IPS-20b (cell line): ENCODE results near the gene MLEC.

Experiments
- H3K27ac ChIP-seq: one replicate; pipeline ENCODE4 v1.5.1; 2013; ENCODE audit warnings: low read length
- H3K27me3 ChIP-seq: 2 replicates; pipeline ENCODE4 v1.6.1; 2013; ENCODE audit warnings: mild to moderate bottlenecking, low read length, inconsistent platforms; ENCODE audit not compliant: insufficient read depth
- H3K36me3 ChIP-seq: 2 replicates; pipeline ENCODE4 v1.6.1; 2013; ENCODE audit warnings: low read depth, mild to moderate bottlenecking, inconsistent platforms, low read length, moderate library complexity; ENCODE audit not compliant: insufficient read depth
- H3K4me1 ChIP-seq: 2 replicates; pipeline ENCODE4 v1.6.1; 2013; ENCODE audit warnings: mild to moderate bottlenecking, control low read depth, inconsistent platforms, low read length, moderate library complexity; ENCODE audit not compliant: insufficient read depth
- H3K4me3 ChIP-seq: 2 replicates; pipeline ENCODE4 v1.5.1; 2013; ENCODE audit warnings: mild to moderate bottlenecking, low read length, inconsistent platforms
- H3K9ac ChIP-seq: 2 replicates; pipeline ENCODE4 v1.6.1; 2013; ENCODE audit warnings: low read depth, mild to moderate bottlenecking, inconsistent platforms, low read length, moderate library complexity
- H3K9me3 ChIP-seq: 2 replicates; pipeline ENCODE4 v1.6.1; 2013; ENCODE audit warnings: mild to moderate bottlenecking, low read depth, low read length, inconsistent platforms; ENCODE audit not compliant: insufficient read depth

MLEC gene

DNA sequence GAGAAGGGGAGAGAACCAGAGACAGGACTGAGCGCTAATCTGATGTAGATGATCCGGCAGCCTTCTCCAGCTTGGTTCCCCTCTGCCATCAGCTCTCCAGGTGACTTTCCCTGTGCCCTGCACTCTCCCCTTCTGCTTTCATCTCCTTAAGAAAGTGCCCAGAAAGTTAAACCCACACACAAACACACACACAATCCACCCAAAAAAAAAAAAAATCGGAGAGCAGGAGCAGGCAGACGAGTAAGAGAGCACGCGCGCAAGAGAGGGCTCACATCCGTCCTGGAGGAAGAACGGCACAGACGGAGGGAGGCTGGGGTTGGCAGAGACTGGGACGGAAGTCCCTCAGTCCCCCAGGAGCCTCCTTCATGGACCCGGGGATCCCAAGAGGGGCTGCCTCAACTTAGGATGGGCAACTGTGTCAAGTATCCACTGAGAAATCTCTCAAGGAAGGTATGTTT, 36.7 kb upstream of the MLEC start:
- H3K4me3 ChIP-seq = no peak overlapping the region

DNA sequence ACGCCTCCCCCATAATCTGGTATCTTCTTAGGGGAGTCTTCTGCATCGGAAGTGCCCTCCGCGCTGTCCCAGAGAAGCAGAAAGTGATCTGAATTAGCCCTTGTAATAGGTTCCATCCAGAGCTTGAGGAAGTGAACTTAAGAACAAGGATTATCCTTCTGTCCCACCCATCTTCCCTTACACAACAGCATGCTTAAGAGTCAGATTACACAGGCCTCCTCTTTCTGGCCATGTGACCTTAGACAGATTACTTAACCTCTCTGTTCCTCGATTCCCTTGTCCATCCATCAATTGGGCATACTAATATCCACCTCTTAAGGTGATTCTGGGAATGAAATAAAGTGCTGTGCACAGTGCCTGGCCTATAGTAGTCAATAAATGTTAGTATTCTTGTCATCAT, 35.1 kb upstream of the MLEC start:
- 0 out of 2 replicates have a peak, but pooled peaks cover 18% of the 10 kb centered on the region for H3K27me3 ChIP-seq
- H3K4me1 ChIP-seq = peaks cover 6% of the 10 kb centered on the region; the same call in 1 of the 2 replicates
- H3K4me3 ChIP-seq = no peak overlapping the region
- H3K9ac ChIP-seq = no peak overlapping the region
- no peaks in the 10 kb centered on the region for H3K36me3 ChIP-seq
- no peaks in the 10 kb centered on the region for H3K9me3 ChIP-seq
- H3K27ac ChIP-seq = no peak overlapping the region

More for the DNA sequence above, 36.7 kb upstream of the MLEC start:
- Histone ChIP-seq H3K9me3 (no peaks in the 10 kb centered on the region), H3K4me1 (peaks cover 6% of the 10 kb centered on the region; the same call in 1 of the 2 replicates), H3K27ac (no peak overlapping the region), H3K36me3 (no peaks in the 10 kb centered on the region), H3K27me3 (peaks cover 27% of the 10 kb centered on the region; the same call in 1 of the 2 replicates), H3K9ac (no peak overlapping the region)

GRCh38 chr12:120652656-120653435, 34.1 kb upstream of the MLEC start:
- Histone ChIP-seq H3K9me3 (no peaks in the 10 kb centered on the region), H3K27ac (no peak overlapping the region), H3K4me1 (peaks cover 6% of the 10 kb centered on the region; the same call in 1 of the 2 replicates), H3K27me3 (0 out of 2 replicates have a peak, but pooled peaks cover 18% of the 10 kb centered on the region), H3K9ac (no peak overlapping the region), H3K36me3 (no peaks in the 10 kb centered on the region), H3K4me3 (no peak overlapping the region)

DNA sequence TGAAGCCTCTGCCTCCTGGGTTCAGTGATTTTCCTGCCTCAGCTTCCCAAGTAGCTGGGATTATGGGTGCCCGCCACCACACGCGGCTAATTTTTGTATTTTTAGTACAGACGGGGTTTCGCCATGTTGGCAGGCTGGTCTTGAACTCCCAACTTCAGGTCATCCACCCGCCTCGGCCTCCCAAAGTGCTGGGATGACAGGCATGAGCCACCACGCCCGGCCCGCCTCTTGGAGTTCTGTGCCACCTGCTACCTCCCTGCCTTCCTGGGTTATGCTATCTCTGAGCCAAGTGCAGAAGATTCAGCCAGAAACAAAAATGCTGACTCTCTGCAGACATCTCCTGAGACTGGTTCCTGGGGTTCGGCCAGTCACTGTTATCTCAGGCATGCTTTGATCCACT, 33.3 kb upstream of the MLEC start:
- peaks cover 6% of the 10 kb centered on the region; the same call in 1 of the 2 replicates for H3K4me1 ChIP-seq
- H3K27me3 ChIP-seq = 0 out of 2 replicates have a peak, but pooled peaks cover 18% of the 10 kb centered on the region
- H3K9ac ChIP-seq = no peak overlapping the region
- no peaks in the 10 kb centered on the region for H3K36me3 ChIP-seq
- no peak overlapping the region for H3K27ac ChIP-seq
- no peaks in the 10 kb centered on the region for H3K9me3 ChIP-seq
- H3K4me3 ChIP-seq = no peak overlapping the region

DNA sequence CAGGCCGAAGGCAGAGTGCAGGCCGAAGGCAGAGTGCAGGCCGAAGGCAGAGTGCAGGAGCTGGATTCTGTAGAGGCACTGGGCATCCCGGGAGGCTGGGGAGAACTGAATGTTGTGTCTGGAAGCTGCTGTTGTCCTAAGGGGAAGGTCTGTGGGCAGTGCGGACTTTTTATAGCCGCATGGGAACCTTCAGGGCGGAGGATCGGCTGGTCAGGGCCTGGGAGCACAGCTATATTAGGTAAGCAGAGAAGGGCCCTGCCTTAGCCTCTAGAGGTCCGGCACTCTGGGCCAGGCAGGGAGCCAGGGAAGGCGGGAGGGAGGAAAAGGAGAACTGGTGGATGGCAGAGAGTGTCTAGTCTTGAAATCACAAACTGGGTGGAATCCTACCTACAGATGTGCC, 32.3 kb upstream of the MLEC start:
- Histone ChIP-seq H3K9me3 (no peaks in the 10 kb centered on the region), H3K9ac (no peak overlapping the region), H3K27ac (no peak overlapping the region), H3K4me3 (no peak overlapping the region), H3K36me3 (no peaks in the 10 kb centered on the region), H3K4me1 (peaks cover 6% of the 10 kb centered on the region; the same call in 1 of the 2 replicates), H3K27me3 (0 out of 2 replicates have a peak, but pooled peaks cover 15% of the 10 kb centered on the region)

DNA sequence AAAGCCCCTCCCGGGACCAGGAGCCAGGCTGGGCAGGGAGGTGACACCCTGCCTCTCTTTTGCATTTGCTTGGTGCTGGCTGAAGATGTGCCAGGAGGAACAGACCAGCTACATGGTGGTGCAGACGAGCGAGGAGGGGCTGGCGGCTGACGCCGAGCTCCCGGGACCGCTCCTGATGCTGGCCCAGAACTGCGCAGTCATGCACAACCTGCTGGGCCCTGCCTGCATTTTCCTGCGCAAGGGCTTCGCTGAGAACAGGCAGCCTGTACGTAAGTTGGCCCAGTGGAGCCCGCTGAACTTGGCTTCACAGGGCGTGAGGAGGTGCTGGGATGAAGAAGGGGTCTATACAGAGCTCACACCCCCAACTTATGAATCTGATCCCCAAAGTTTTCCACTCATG, 30.9 kb upstream of the MLEC start:
- H3K4me3 ChIP-seq = no peak overlapping the region
- no peaks in the 10 kb centered on the region for H3K9me3 ChIP-seq
- no peak overlapping the region for H3K9ac ChIP-seq
- peaks cover 6% of the 10 kb centered on the region; the same call in 1 of the 2 replicates for H3K4me1 ChIP-seq
- no peak overlapping the region for H3K27ac ChIP-seq
- no peaks in the 10 kb centered on the region for H3K36me3 ChIP-seq
- H3K27me3 ChIP-seq = 0 out of 2 replicates have a peak, but pooled peaks cover 3% of the 10 kb centered on the region

DNA sequence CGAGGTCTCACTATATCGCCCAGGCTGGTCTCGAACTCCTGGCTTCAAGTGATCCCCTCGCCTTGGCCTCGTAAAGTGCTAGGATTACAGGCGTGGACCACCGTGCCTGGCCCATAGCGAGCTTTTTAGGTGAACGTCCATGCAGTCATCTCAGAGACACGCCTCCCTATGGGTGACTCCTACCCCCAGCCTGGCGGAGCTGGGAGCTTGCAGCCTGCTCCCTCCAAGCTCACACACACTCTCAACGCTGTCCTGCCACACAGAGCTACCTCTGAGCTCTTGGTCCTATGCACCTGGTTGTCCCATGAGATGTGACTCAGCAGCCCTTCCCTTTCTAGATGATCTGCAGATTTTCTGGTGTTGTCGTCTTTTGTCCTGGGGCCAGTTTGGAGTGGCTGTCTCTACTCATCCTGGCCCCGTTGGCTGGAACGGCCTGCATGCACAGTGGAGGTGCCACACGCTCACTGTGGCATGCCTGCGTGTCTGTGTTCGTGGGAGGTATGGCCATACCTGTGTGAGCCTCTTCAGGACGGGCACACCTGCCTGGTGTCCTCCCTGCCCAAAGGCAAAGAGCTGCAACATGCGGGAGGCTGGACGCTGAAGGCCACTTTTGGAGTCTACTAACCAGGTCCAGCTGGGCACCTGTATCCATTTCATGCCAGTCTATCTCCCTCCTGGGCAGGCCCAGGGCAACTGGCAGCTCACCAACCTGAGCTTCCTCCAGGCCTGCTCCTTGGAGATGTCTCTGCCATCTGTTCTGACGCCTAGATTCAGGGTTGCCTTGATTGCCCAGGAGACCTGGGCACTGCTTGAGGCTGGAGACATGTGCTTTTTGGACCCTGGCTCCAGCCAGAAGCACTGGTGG, 28.4 kb upstream of the MLEC start:
- Histone ChIP-seq H3K9me3 (no peaks in the 10 kb centered on the region), H3K4me1 (no peaks in the 10 kb centered on the region), H3K4me3 (no peak overlapping the region), H3K9ac (no peak overlapping the region), H3K27me3 (no peaks in the 10 kb centered on the region), H3K27ac (no peak overlapping the region), H3K36me3 (no peaks in the 10 kb centered on the region)

GRCh38 chr12:120659151-120659525, 27.8 kb upstream of the MLEC start:
- no peak overlapping the region for H3K4me3 ChIP-seq
- no peaks in the 10 kb centered on the region for H3K4me1 ChIP-seq
- H3K9ac ChIP-seq = no peak overlapping the region
- no peaks in the 10 kb centered on the region for H3K9me3 ChIP-seq
- no peak overlapping the region for H3K27ac ChIP-seq
- no peaks in the 10 kb centered on the region for H3K36me3 ChIP-seq
- no peaks in the 10 kb centered on the region for H3K27me3 ChIP-seq

DNA sequence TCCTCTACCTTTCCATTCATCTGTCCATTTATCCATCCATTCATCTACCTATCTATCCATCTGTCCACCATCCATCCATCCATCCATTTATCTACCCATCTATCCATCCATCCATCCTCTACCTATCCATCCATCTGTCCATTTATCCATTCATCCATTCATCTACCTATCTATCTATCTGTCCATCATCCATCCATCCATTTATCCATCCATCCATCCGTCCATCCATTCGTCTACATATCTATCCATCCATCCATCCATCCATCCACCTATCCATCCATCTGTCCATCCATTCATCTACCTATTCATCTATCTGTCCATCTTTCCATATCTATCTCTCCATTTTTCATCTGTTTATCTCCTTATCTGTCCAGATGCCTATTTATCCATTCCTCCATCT, 25.5 kb upstream of the MLEC start:
- Histone ChIP-seq H3K27ac (no peak overlapping the region), H3K4me3 (no peak overlapping the region), H3K9me3 (no peaks in the 10 kb centered on the region), H3K4me1 (no peaks in the 10 kb centered on the region), H3K36me3 (no peaks in the 10 kb centered on the region), H3K27me3 (no peaks in the 10 kb centered on the region), H3K9ac (no peak overlapping the region)

GRCh38 chr12:120662879-120663278, 24.1 kb upstream of the MLEC start:
- Histone ChIP-seq H3K27me3 (no peaks in the 10 kb centered on the region), H3K27ac (no peak overlapping the region), H3K4me3 (no peak overlapping the region), H3K36me3 (no peaks in the 10 kb centered on the region), H3K4me1 (no peaks in the 10 kb centered on the region), H3K9me3 (no peaks in the 10 kb centered on the region), H3K9ac (no peak overlapping the region)

GRCh38 chr12:120663741-120664140, 23.2 kb upstream of the MLEC start:
- Histone ChIP-seq H3K4me1 (no peaks in the 10 kb centered on the region; the same call in 1 of the 2 replicates), H3K9ac (no peak overlapping the region), H3K36me3 (no peaks in the 10 kb centered on the region), H3K4me3 (no peak overlapping the region), H3K27ac (no peak overlapping the region), H3K27me3 (no peaks in the 10 kb centered on the region), H3K9me3 (no peaks in the 10 kb centered on the region)
